ENCODE data around the gene SCNN1G. TPM values are rescaled to one million over a fixed set of nuclear protein-coding genes. Genes with fewer than 3 reads are reported as not detected.

Gene SCNN1G
- total RNA-seq, 4 donors from 2014 or later = 0.06 to 0.34 TPM; not detected in 2

- intact Hi-C loops (cut with DNase I) = no loop called here
- H3K36me3 ChIP-seq = no peaks in the 10 kb centered on the region
- no peak overlapping the region for H3K4me3 ChIP-seq
- H3K27ac ChIP-seq (replicated peaks in 1 of 4) = no peak overlapping the region
- no peak for TF ChIP-seq EP300 (IDR thresholded peaks at IDR 0.05)
- no peak for TF ChIP-seq CTCF (IDR thresholded peaks at IDR 0.05)
- TF ChIP-seq POLR2AphosphoS5 (IDR thresholded peaks at IDR 0.05) = no peak
- TF ChIP-seq POLR2A (IDR thresholded peaks at IDR 0.05; ENCODE audit: low read depth) = no peak
- no peaks in the 10 kb centered on the region for H3K27me3 ChIP-seq
- H3K9me3 ChIP-seq = no peaks in the 10 kb centered on the region
- peaks cover 12 to 21% (median 19%) of the 10 kb centered on the region in 4 donors for H3K4me1 ChIP-seq
- WGBS = 54% methylated on average over 3 of the region's 3 CpGs
- DNase-seq (ENCODE audit: extremely low spot score) = no peak
Observed at GRCh38 chr16:23195366-23195978, 12.9 kb downstream of the SCNN1G start.

GRCh38 chr16:23196539-23196938, 14.0 kb downstream of the SCNN1G start:
- WGBS = 49% methylated on average over 5 of the region's 5 CpGs
- intact Hi-C loops (cut with DNase I) = no loop called here
- no peak overlapping the region for H3K27ac ChIP-seq (replicated peaks in 1 of 4)
- TF ChIP-seq POLR2A (IDR thresholded peaks at IDR 0.05; ENCODE audit: low read depth) (no peak), CTCF (IDR thresholded peaks at IDR 0.05) (no peak), EP300 (IDR thresholded peaks at IDR 0.05) (no peak), POLR2AphosphoS5 (IDR thresholded peaks at IDR 0.05) (no peak)
- no peaks in the 10 kb centered on the region for H3K36me3 ChIP-seq
- H3K27me3 ChIP-seq = no peaks in the 10 kb centered on the region
- DNase-seq (ENCODE audit: extremely low spot score) = no peak
- H3K4me3 ChIP-seq = no peak overlapping the region
- H3K4me1 ChIP-seq = peaks cover 12 to 21% (median 19%) of the 10 kb centered on the region in 4 donors
- H3K9me3 ChIP-seq = no peaks in the 10 kb centered on the region

GRCh38 chr16:23202166-23202565, 19.6 kb downstream of the SCNN1G start:
- WGBS = 81% methylated on average over 1 of the region's 1 CpG
- intact Hi-C loops (cut with DNase I) = no loop called here

GRCh38 chr16:23206986-23207385, 24.4 kb downstream of the SCNN1G start:
- Histone ChIP-seq H3K4me3 (no peak overlapping the region), H3K9me3 (no peaks in the 10 kb centered on the region), H3K27me3 (peaks cover 0 to 20% (median 0%) of the 10 kb centered on the region in 4 donors), H3K4me1 (no peaks in the 10 kb centered on the region), H3K36me3 (no peaks in the 10 kb centered on the region), H3K27ac (replicated peaks in 1 of 4) (no peak overlapping the region)
- no peak for TF ChIP-seq POLR2A (IDR thresholded peaks at IDR 0.05; ENCODE audit: low read depth)
- no peak for TF ChIP-seq CTCF (IDR thresholded peaks at IDR 0.05)
- no peak for TF ChIP-seq POLR2AphosphoS5 (IDR thresholded peaks at IDR 0.05)
- no peak for TF ChIP-seq EP300 (IDR thresholded peaks at IDR 0.05)
- intact Hi-C loops (cut with DNase I) = no loop called here
- 87% methylated on average over 4 of the region's 7 CpGs for WGBS
- no peak for DNase-seq (ENCODE audit: extremely low spot score)

More at GRCh38 chr16:23202166-23202565, 19.6 kb downstream of the SCNN1G start:
- Histone ChIP-seq H3K27ac (replicated peaks in 1 of 4) (no peak overlapping the region), H3K9me3 (no peaks in the 10 kb centered on the region), H3K36me3 (no peaks in the 10 kb centered on the region), H3K27me3 (peaks cover 0 to 10% (median 0%) of the 10 kb centered on the region in 4 donors), H3K4me1 (no peaks in the 10 kb centered on the region), H3K4me3 (no peak overlapping the region)
- TF ChIP-seq CTCF (IDR thresholded peaks at IDR 0.05) (no peak), EP300 (IDR thresholded peaks at IDR 0.05) (no peak), POLR2AphosphoS5 (IDR thresholded peaks at IDR 0.05) (no peak), POLR2A (IDR thresholded peaks at IDR 0.05; ENCODE audit: low read depth) (no peak)
- DNase-seq (ENCODE audit: extremely low spot score) = no peak

GRCh38 chr16:23207485-23207884, 24.9 kb downstream of the SCNN1G start:
- Histone ChIP-seq H3K4me1 (no peaks in the 10 kb centered on the region), H3K4me3 (no peak overlapping the region), H3K9me3 (no peaks in the 10 kb centered on the region), H3K36me3 (no peaks in the 10 kb centered on the region), H3K27ac (replicated peaks in 1 of 4) (no peak overlapping the region), H3K27me3 (peaks cover 0 to 25% (median 0%) of the 10 kb centered on the region in 4 donors)
- DNase-seq (ENCODE audit: extremely low spot score) = no peak
- intact Hi-C loops (cut with DNase I) = no loop called here
- WGBS = 58% methylated on average over 3 of the region's 3 CpGs
- TF ChIP-seq POLR2AphosphoS5 (IDR thresholded peaks at IDR 0.05) (no peak), EP300 (IDR thresholded peaks at IDR 0.05) (no peak)

Data from esophagus muscularis mucosa (tissue), 4 donors.